Measurements from ENCODE around the gene CAMK2B. TPM values are rescaled to one million over a fixed set of nuclear protein-coding genes. Genes with fewer than 3 reads are reported as not detected.
"Not testable (repeated sequence)": the region's sequence is repeated elsewhere in the genome, so short reads cannot be mapped to it uniquely, and the experiment has no call there.

The CAMK2B gene
- total RNA-seq, 4 donors from 2014 or later: 7.0 to 19.3 (median 18.5) TPM

DNA sequence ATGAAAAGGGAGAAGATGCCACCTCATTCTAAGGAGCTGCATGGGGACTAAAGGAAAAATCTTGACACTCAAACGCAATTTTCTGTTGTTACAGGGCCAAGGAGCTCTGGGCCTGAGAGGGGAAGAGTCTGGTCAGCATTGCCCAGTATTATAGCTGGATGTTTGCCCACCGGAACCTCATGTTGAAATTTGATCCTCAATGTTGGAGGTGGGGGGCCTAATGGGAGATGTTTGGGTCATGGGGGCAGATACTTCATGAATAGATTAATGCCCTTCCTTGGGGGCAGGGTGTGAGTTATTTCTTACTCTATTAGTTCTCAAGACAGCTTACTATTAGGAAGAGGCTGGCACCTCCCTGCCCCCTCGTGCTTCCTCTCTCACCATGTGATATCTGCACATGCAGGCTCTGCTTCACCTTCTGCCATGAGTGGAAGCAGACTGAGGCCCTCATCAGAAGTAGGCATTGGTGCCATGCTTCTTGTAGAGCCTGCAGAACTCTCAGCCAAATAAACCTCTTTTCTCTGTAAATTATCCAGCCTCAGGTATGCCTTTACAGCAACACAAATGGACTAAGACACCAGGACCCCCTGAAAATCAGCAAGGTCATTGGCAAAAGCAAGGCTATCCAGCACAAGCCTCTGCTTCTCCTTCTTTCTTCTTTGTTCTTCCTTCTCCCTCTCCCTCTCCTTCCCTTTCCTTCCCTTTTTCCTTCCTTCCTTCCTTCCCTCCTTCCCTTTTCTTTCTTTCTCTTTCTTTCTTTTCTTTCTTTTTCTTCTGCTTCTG, 151.3 kb downstream of the CAMK2B start:
- Histone ChIP-seq H3K27ac (no peak overlapping the region), H3K4me1 (no peaks in the 10 kb centered on the region), H3K4me3 (replicated peaks in 1 of 3) (no peak overlapping the region), H3K27me3 (no peaks in the 10 kb centered on the region), H3K36me3 (no peaks in the 10 kb centered on the region), H3K9me3 (no peaks in the 10 kb centered on the region)
- 61 to 65% methylated on average over 3 of the region's 3 CpGs for WGBS, 2 donors
- intact Hi-C loops (cut with DNase I): no loop called here
- no peak for TF ChIP-seq POLR2A (IDR thresholded peaks at IDR 0.05)
- TF ChIP-seq, protein P1, sequence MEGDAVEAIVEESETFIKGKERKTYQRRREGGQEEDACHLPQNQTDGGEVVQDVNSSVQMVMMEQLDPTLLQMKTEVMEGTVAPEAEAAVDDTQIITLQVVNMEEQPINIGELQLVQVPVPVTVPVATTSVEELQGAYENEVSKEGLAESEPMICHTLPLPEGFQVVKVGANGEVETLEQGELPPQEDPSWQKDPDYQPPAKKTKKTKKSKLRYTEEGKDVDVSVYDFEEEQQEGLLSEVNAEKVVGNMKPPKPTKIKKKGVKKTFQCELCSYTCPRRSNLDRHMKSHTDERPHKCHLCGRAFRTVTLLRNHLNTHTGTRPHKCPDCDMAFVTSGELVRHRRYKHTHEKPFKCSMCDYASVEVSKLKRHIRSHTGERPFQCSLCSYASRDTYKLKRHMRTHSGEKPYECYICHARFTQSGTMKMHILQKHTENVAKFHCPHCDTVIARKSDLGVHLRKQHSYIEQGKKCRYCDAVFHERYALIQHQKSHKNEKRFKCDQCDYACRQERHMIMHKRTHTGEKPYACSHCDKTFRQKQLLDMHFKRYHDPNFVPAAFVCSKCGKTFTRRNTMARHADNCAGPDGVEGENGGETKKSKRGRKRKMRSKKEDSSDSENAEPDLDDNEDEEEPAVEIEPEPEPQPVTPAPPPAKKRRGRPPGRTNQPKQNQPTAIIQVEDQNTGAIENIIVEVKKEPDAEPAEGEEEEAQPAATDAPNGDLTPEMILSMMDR (IDR thresholded peaks at IDR 0.05): no peak
- DNase-seq: no peak

DNA sequence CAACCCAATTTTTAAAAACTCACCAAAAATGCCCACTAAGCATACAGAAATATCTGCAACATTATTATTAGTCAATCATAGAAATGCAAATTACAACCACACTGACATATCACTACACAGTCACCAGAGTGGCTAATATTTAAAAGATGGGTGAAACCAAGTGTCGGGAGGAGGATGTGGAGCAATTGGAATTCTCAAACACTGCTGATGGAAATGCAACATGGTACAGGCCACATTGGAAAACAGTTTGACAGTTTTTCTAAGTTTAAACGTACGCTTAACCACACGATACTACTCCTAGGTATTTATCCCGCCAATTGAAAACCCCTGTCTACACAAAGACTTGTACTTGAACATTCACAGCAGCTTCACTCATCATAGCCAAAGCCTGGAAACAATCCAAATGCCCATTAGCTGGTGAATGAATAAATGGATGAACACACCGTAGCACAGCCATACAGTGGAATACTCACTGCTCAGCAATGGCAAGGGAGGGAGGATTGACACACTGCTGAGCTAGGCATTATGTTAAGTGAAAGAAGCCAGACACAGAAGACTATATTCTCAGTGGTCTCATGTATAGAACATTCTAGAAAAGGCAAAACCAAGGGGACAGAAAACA, 152.5 kb downstream of the CAMK2B start:
- WGBS, 2 donors: 71 to 74% methylated on average over 6 of the region's 6 CpGs
- intact Hi-C loops (cut with DNase I): no loop called here
- H3K27ac ChIP-seq: no peak overlapping the region

DNA sequence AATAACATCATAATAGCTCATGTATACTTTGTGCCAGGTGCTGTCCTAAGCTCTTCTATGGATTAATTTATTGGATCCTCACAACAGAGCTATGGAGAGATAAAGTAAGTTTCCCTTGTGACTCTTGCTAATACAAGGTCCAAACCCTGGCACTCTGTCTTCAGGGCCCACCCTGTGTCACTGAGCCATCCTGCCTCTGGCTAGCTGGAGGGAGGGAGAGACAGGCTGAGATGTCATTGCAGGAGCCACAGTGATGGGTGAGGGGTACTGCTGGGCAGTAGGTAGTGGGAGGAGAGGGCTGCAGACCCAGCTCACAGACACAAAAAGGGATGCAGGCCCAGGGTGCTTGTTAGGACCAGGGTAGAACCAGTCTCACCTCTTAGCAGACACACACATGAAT, 153.0 kb downstream of the CAMK2B start:
- no peak for DNase-seq

More for the DNA sequence above, 152.5 kb downstream of the CAMK2B start:
- Histone ChIP-seq H3K9me3 (no peaks in the 10 kb centered on the region), H3K27me3 (no peaks in the 10 kb centered on the region), H3K36me3 (no peaks in the 10 kb centered on the region), H3K4me3 (replicated peaks in 1 of 3) (no peak overlapping the region), H3K4me1 (no peaks in the 10 kb centered on the region)
- no peak for DNase-seq
- TF ChIP-seq, protein P1 (IDR thresholded peaks at IDR 0.05): no peak
- no peak for TF ChIP-seq POLR2A (IDR thresholded peaks at IDR 0.05)

DNA sequence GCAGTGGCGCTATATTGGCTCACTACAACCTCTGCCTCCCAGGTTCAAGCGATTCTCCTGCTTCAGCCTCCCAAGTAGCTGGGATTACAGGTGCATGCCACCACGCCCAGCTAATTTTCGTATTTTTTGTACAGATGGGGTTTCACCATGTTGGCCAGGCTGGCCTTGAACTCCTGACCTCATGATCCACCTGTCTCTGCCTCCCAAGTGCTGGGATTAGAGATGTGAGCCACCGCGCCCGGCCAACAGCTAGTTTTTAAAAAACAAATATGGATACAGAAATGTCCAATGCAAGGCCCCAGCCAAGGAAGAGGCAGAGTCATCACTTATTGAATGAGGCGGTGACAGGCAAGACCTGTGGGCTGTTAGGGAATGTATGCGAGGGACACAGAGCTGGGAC, 153.5 kb downstream of the CAMK2B start:
- H3K4me3 ChIP-seq (replicated peaks in 1 of 3); intact Hi-C loops (cut with DNase I); H3K9me3 ChIP-seq; DNase-seq; H3K27ac ChIP-seq; H3K27me3 ChIP-seq; H3K4me1 ChIP-seq; H3K36me3 ChIP-seq: not testable (repeated sequence)
- WGBS, 2 donors: 94 to 98% methylated on average over 9 of the region's 9 CpGs

More for the DNA sequence above, 153.0 kb downstream of the CAMK2B start:
- intact Hi-C loops (cut with DNase I): no loop called here
- Histone ChIP-seq H3K27me3 (no peaks in the 10 kb centered on the region), H3K27ac (no peak overlapping the region), H3K4me1 (no peaks in the 10 kb centered on the region), H3K4me3 (replicated peaks in 1 of 3) (no peak overlapping the region), H3K36me3 (no peaks in the 10 kb centered on the region), H3K9me3 (no peaks in the 10 kb centered on the region)
- TF ChIP-seq POLR2A (IDR thresholded peaks at IDR 0.05): no peak
- TF ChIP-seq, protein P1 (IDR thresholded peaks at IDR 0.05): no peak

DNA sequence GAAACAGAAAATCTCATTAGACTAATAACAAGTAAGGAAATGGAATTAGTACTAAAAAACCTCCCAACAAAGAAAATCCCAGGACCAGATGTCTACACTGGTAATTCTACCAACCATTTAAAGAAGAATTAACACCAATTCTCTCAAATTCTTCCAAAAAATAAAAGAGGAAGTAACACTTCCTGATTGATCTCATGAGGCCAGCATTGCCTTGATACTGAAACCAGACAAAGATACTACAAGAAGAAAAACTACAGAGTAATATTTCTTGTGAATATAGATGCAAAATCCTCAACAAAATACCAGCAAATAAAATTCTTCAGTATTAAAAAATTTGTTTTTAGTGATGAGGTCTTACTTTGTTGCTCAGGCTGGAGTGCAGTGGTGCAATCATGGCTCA, 157.5 kb downstream of the CAMK2B start:
- no peak for TF ChIP-seq POLR2A (IDR thresholded peaks at IDR 0.05)
- TF ChIP-seq, protein P1 (IDR thresholded peaks at IDR 0.05): no peak
- no peak for DNase-seq
- no peak overlapping the region for H3K4me3 ChIP-seq (replicated peaks in 1 of 3)
- H3K27me3 ChIP-seq: no peaks in the 10 kb centered on the region
- H3K9me3 ChIP-seq: no peaks in the 10 kb centered on the region
- intact Hi-C loops (cut with DNase I): no loop called here
- peaks cover 0 to 6% of the 10 kb centered on the region in 2 donors for H3K4me1 ChIP-seq
- no peaks in the 10 kb centered on the region for H3K36me3 ChIP-seq
- no peak overlapping the region for H3K27ac ChIP-seq

Other genes starting within 250 kb of the CAMK2B start
- 10 to 100 TPM; 51.1 to 85.0 (median 58.2) TPM for gene POLM, start 243.1 kb downstream of the CAMK2B start, total RNA-seq
- gene AEBP1, start 221.2 kb downstream of the CAMK2B start, total RNA-seq: 100 to 1,000 TPM in 1 of 4 donors, 10 to 100 TPM in 3; 38.9 to 151 (median 57.6) TPM
- 10 to 100 TPM; 48.8 to 65.8 (median 55.1) TPM for gene POLD2, start 202.0 kb downstream of the CAMK2B start, total RNA-seq
- not detected for gene MYL7, start 184.3 kb downstream of the CAMK2B start, total RNA-seq
- gene GCK, start 136.2 kb downstream of the CAMK2B start, total RNA-seq: under 1 TPM in 2 of 4 donors, not detected in 2; 0.22 to 0.73 TPM
- gene YKT6, start 124.6 kb downstream of the CAMK2B start, total RNA-seq: 10 to 100 TPM; 51.7 to 90.0 (median 60.2) TPM
- 10 to 100 TPM; 41.4 to 76.9 (median 52.0) TPM for gene NUDCD3, start 165.1 kb upstream of the CAMK2B start, total RNA-seq
- gene NPC1L1, start 215.7 kb upstream of the CAMK2B start, total RNA-seq: not detected
- gene DDX56, start 248.3 kb upstream of the CAMK2B start, total RNA-seq: 10 to 100 TPM; 47.3 to 77.3 (median 62.1) TPM

Measured in thyroid gland (tissue), 4 donors.